ENCODE measurements around the gene ZNF212. TPM values are rescaled to one million over a fixed set of nuclear protein-coding genes. Genes with fewer than 3 reads are reported as not detected.

The ZNF212 gene
- total RNA-seq, 1 experiment from 2014 or later: 9.7 TPM

GRCh38 chr7:149223176-149223575 lies 16.3 kb upstream of the ZNF212 start:
- ATAC-seq (no peak), DNase-seq (no peak)
- H3K27ac ChIP-seq (ENCODE audit: low read length): no peak overlapping the region
- H3K9ac ChIP-seq (ENCODE audit: low read length): no peak overlapping the region
- H3K4me3 ChIP-seq (ENCODE audit: low read length): no peak overlapping the region
- peaks cover 22% of the 10 kb centered on the region for H3K36me3 ChIP-seq (ENCODE audit: low read depth, low read length)
- H4K20me1 ChIP-seq (ENCODE audit: low read length): no peaks in the 10 kb centered on the region
- H3K9me2 ChIP-seq (replicated peaks; ENCODE audit: low read length): no peaks in the 10 kb centered on the region
- POLR2A ChIA-PET (ENCODE audit: unreplicated experiment): no interaction called here
- CTCF ChIA-PET: interaction anchor here (0.6 kb wide), 1 partner anchor 518 kb away, joined by 8 read pairs; no protein-coding TSS in a partner anchor
- H3K79me2 ChIP-seq (ENCODE audit: low read length): no peaks in the 10 kb centered on the region
- intact Hi-C loops (cut with micrococcal nuclease): no loop called here
- no peaks in the 10 kb centered on the region for H3K27me3 ChIP-seq (ENCODE audit: low read length)
- H2AFZ ChIP-seq (ENCODE audit: low read length): no peak overlapping the region
- 0 out of 2 replicates have a peak, but pooled peaks cover 4% of the 10 kb centered on the region for H3K4me1 ChIP-seq (ENCODE audit: insufficient read depth, low read length)
- no peaks in the 10 kb centered on the region for H3F3A ChIP-seq (ENCODE audit: low read length, unreplicated experiment)
- TF ChIP-seq, protein P1, sequence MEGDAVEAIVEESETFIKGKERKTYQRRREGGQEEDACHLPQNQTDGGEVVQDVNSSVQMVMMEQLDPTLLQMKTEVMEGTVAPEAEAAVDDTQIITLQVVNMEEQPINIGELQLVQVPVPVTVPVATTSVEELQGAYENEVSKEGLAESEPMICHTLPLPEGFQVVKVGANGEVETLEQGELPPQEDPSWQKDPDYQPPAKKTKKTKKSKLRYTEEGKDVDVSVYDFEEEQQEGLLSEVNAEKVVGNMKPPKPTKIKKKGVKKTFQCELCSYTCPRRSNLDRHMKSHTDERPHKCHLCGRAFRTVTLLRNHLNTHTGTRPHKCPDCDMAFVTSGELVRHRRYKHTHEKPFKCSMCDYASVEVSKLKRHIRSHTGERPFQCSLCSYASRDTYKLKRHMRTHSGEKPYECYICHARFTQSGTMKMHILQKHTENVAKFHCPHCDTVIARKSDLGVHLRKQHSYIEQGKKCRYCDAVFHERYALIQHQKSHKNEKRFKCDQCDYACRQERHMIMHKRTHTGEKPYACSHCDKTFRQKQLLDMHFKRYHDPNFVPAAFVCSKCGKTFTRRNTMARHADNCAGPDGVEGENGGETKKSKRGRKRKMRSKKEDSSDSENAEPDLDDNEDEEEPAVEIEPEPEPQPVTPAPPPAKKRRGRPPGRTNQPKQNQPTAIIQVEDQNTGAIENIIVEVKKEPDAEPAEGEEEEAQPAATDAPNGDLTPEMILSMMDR (conservative IDR thresholded peaks at IDR 0.05; ENCODE audit: low read depth, low read length): no peak
- TF ChIP-seq EZH2phosphoT487 (IDR thresholded peaks at IDR 0.05; ENCODE audit: borderline replicate concordance, low read length) (no peak), EZH2 (IDR thresholded peaks at IDR 0.05; ENCODE audit: low read length, unreplicated experiment) (no peak)
- BruUV-seq (replicated peaks): no TSS peak
- no peaks in the 10 kb centered on the region for H3K9me3 ChIP-seq (ENCODE audit: low read length)
- no peak overlapping the region for H3K4me2 ChIP-seq (ENCODE audit: low read length)

DNA sequence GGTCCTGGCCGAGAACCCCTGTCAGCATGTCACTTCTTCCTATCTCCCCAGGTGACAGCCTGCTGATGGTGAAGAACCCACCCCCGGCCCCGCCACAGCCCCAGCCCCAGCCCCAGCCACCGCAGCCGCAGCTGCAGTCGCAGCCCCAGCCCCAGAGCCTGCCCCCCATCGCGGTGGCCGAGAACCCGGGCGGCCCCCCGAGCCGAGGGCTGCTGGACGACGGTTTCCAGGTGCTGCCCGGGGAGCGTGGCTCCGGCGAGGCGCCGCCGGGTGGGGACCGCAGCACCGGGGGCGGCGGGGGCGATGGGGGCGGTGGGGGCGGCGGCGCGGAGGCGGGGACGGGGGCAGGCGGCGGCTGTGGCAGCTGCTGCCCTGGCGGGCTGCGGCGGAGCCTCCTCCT lies 15.7 kb upstream of the ZNF212 start:
- H3K36me3 ChIP-seq (ENCODE audit: low read depth, low read length): peaks cover 18% of the 10 kb centered on the region
- no peaks in the 10 kb centered on the region for H3K9me2 ChIP-seq (replicated peaks; ENCODE audit: low read length)
- ATAC-seq: no peak
- no TSS peak for BruUV-seq (replicated peaks)
- no peaks in the 10 kb centered on the region for H4K20me1 ChIP-seq (ENCODE audit: low read length)
- H3K27me3 ChIP-seq (ENCODE audit: low read length): no peaks in the 10 kb centered on the region
- CTCF ChIA-PET: no interaction called here
- no peaks in the 10 kb centered on the region for H3F3A ChIP-seq (ENCODE audit: low read length, unreplicated experiment)
- H2AFZ ChIP-seq (ENCODE audit: low read length): no peak overlapping the region
- H3K9ac ChIP-seq (ENCODE audit: low read length): no peak overlapping the region
- no peak overlapping the region for H3K4me2 ChIP-seq (ENCODE audit: low read length)
- 0 out of 2 replicates have a peak, but pooled peaks cover 4% of the 10 kb centered on the region for H3K4me1 ChIP-seq (ENCODE audit: insufficient read depth, low read length)
- H3K9me3 ChIP-seq (ENCODE audit: low read length): no peaks in the 10 kb centered on the region
- TF ChIP-seq EZH2phosphoT487 (IDR thresholded peaks at IDR 0.05; ENCODE audit: borderline replicate concordance, low read length): no peak
- TF ChIP-seq EZH2 (IDR thresholded peaks at IDR 0.05; ENCODE audit: low read length, unreplicated experiment): no peak
- TF ChIP-seq, protein P1 (conservative IDR thresholded peaks at IDR 0.05; ENCODE audit: low read depth, low read length): no peak
- POLR2A ChIA-PET (ENCODE audit: unreplicated experiment): no interaction called here
- no peak overlapping the region for H3K27ac ChIP-seq (ENCODE audit: low read length)
- no peak for DNase-seq
- no peak overlapping the region for H3K4me3 ChIP-seq (ENCODE audit: low read length)
- no peaks in the 10 kb centered on the region for H3K79me2 ChIP-seq (ENCODE audit: low read length)
- intact Hi-C loops (cut with micrococcal nuclease): no loop called here

- TF ChIP-seq, protein P1 (conservative IDR thresholded peaks at IDR 0.05; ENCODE audit: low read depth, low read length): no peak
- TF ChIP-seq EZH2 (IDR thresholded peaks at IDR 0.05; ENCODE audit: low read length, unreplicated experiment) (no peak), EZH2phosphoT487 (IDR thresholded peaks at IDR 0.05; ENCODE audit: borderline replicate concordance, low read length) (no peak)
- Histone ChIP-seq H3K9me2 (replicated peaks; ENCODE audit: low read length) (no peaks in the 10 kb centered on the region), H3F3A (ENCODE audit: low read length, unreplicated experiment) (no peaks in the 10 kb centered on the region), H3K4me1 (ENCODE audit: insufficient read depth, low read length) (0 out of 2 replicates have a peak, but pooled peaks cover 4% of the 10 kb centered on the region), H3K4me3 (ENCODE audit: low read length) (no peak overlapping the region), H3K27me3 (ENCODE audit: low read length) (no peaks in the 10 kb centered on the region), H3K9me3 (ENCODE audit: low read length) (no peaks in the 10 kb centered on the region), H3K79me2 (ENCODE audit: low read length) (no peaks in the 10 kb centered on the region), H3K9ac (ENCODE audit: low read length) (no peak overlapping the region), H2AFZ (ENCODE audit: low read length) (no peak overlapping the region), H3K27ac (ENCODE audit: low read length) (no peak overlapping the region), H3K4me2 (ENCODE audit: low read length) (no peak overlapping the region), H3K36me3 (ENCODE audit: low read depth, low read length) (peaks cover 12% of the 10 kb centered on the region; the same call in 1 of the 2 replicates), H4K20me1 (ENCODE audit: low read length) (no peaks in the 10 kb centered on the region)
- POLR2A ChIA-PET (ENCODE audit: unreplicated experiment): no interaction called here
- intact Hi-C loops (cut with micrococcal nuclease): no loop called here
- CTCF ChIA-PET: no interaction called here
- no TSS peak for BruUV-seq (replicated peaks)
- no peak for DNase-seq
- no peak for ATAC-seq
Observed at GRCh38 chr7:149224352-149224751, 15.1 kb upstream of the ZNF212 start.

Measured in PC-3 (cell line).